Heart right ventricle (tissue), 16 donors: Measurements from ENCODE around the gene RPS6KA4. TPM values are rescaled to one million over a fixed set of nuclear protein-coding genes. Genes with fewer than 3 reads are reported as not detected.

Experiments
- ATAC-seq, 8 donors: fragments of 200-7000 bp; cut with Tn5 transposase; one replicate each; pipeline ENCODE4 v1.9.1; 2020; ENCODE audit warnings: mild to moderate bottlenecking in 8 of 8, moderate library complexity in 8 of 8, moderate number of reproducible peaks in 1 of 8
- DNase-seq, 2 donors: peaks; one replicate each; pipeline ENCODE4 v3.0.0-alpha.2; 2020
- H3K27ac ChIP-seq, 10 donors: fragments of 200-600 bp; sonication (generic) in 2 of 10; one replicate each; pipeline versions ENCODE4 v1.5.0 to v1.8.0; 2020 to 2022; ENCODE audit warnings: mild to moderate bottlenecking in 3 of 10
- H3K27me3 ChIP-seq, 7 donors: fragments of 200-600 bp; one replicate each; pipeline ENCODE4 v1.8.0; 2021 to 2022; ENCODE audit warnings: mild to moderate bottlenecking in 2 of 7
- H3K36me3 ChIP-seq, 9 donors: fragments of 200-600 bp; sonication (generic) in 1 of 9; one replicate each; pipeline versions ENCODE4 v1.5.0 to v1.8.0; 2020 to 2022; ENCODE audit warnings: mild to moderate bottlenecking in 2 of 9
- H3K4me1 ChIP-seq, 9 donors: fragments of 200-600 bp; sonication (generic) in 1 of 9; one replicate each; pipeline versions ENCODE4 v1.5.0 to v1.8.0; 2020 to 2022; ENCODE audit warnings: mild to moderate bottlenecking in 4 of 9
- H3K4me3 ChIP-seq, 10 donors: fragments of 200-600 bp; sonication (generic) in 2 of 10; one replicate each; pipeline versions ENCODE4 v1.5.0 to v1.8.0; 2020 to 2022; ENCODE audit warnings: mild to moderate bottlenecking in 7 of 10, moderate library complexity in 2 of 10
- H3K9me3 ChIP-seq, 11 donors: fragments of 200-600 bp in 10 of 11; sonication (generic) in 2 of 11; one replicate each; pipeline versions ENCODE4 v1.5.0 to v1.8.0; 2013 to 2022; ENCODE audit warnings: mild to moderate bottlenecking in 2 of 11, control low read depth in 1 of 11, moderate library complexity in 1 of 11
- CTCF ChIP-seq, 9 donors: fragments of 200-600 bp; sonication (generic) in 2 of 9; IDR thresholded peaks; one replicate each; pipeline versions ENCODE4 v1.5.0 to v1.8.0; 2021 to 2022; ENCODE audit warnings: antibody characterized with exemption in 9 of 9, mild to moderate bottlenecking in 5 of 9, moderate library complexity in 1 of 9
- WGBS, 2 donors: extraction: QIAGEN DNeasy Blood & Tissue Kit; methylation state at CpG; one replicate each; pipeline ENCODE4 v1.1.7; 2013; ENCODE audit warnings: inconsistent platforms in 1 of 2; 5-methylcytosine and 5-hydroxymethylcytosine counted together
- intact Hi-C, 10 donors: fragments of 100-400 bp; cut with DNase I; formaldehyde crosslinking; loops; one replicate each; pipeline versions ENCODE4 v1.11.1 to v1.14.2; 2022
- polyA plus RNA-seq, 2 donors: library from polyadenylated mRNA; stranded (reverse); fragments of 200-250 nt; gene quantifications; one replicate each; pipeline ENCODE4 v1.2.3, GENCODE V29; 2013
- total RNA-seq, 10 donors: library from RNA; stranded (reverse); fragmentation: NEBNext Ultra II Directional in 3 of 10; extraction: Animal tissue kit (Norgen Biotek cat#: 25700) in 3 of 10; gene quantifications; one replicate each; pipeline versions ENCODE4 v1.2.1 to v1.2.4, GENCODE V29; 2021 to 2023
- donor health status: Arrhythmogenic right ventricular cardiomyopathy.
- donor health status: ischemic (EF 13 %, LVEDD 7.1; RV severe dilation, severe dysfunction).
- donor health status: healthy with polysubstance abuse.
- donor health status: DM: no; HTN: yes; CAD: no.
- donor health status: DM: no; HTN: no; CAD: no.
- donor health status: ischemic (EF 25% LVEDD 6.9; RV normal size, moderate dysfunction).
- donor health status: ischemic (EF 25% LVEDD 5.7; RV mildly dilated, moderate dysfunction).
- donor health status: healthy.
- donor health status: DM: yes; HTN: yes; CAD: no.
- donor health status: Ischemic cardiomyopathy.
- donor health status: ischemic (EF 35%, LVEDD 5.7; RV mildly dilated, moderate dysfunction).
- donor health status: nonischemic (EF 11% LVEDD 7.7; RV severe dilation, severe dysfunction).
- donor health status: DM: yes; HTN: yes; CAD: no.
- donor health status: PGD.
- donor health status: ischemic (EF 29% LVEDD 5.4; RV normal size, mild dysfunction).
- donor health status: nonischemic (EF 23%, LVEDD 6.1; RV moderate dilation, normal function).

The RPS6KA4 gene
- total and polyA plus RNA-seq, 12 donors = 10.7 to 21.9 (median 13.3) TPM

- Histone ChIP-seq H3K9me3 (no peaks in the 10 kb centered on the region), H3K36me3 (peaks cover 0 to 22% (median 0%) of the 10 kb centered on the region in 9 donors), H3K27ac (no peak overlapping the region), H3K4me3 (peak overlapping the region in 8 of 10 donors; percentile 19 to 55 (median 48)), H3K4me1 (peaks cover 5 to 31% (median 11%) of the 10 kb centered on the region in 9 donors), H3K27me3 (peaks cover 0 to 2% (median 0%) of the 10 kb centered on the region in 7 donors)
- DNase-seq (no peak), ATAC-seq (peak in 5 of 8 donors; percentile 1 to 10 (median 9))
- no peak for TF ChIP-seq CTCF (IDR thresholded peaks at IDR 0.05)
- intact Hi-C loops = no loop called here
- 51 to 63% methylated on average over 28 to 29 of the region's 29 CpGs for WGBS, 2 donors
These were observed 15.9 kb upstream of the RPS6KA4 start for GRCh38 chr11:64342869-64343745.

- intact Hi-C loops = no loop called here
- 84% methylated on average over 18 of the region's 18 CpGs for WGBS, 2 donors
- no peak for DNase-seq
These were observed 15.0 kb upstream of the RPS6KA4 start for GRCh38 chr11:64343767-64344559.

GRCh38 chr11:64344787-64345186 is 14.2 kb upstream of the RPS6KA4 start:
- Histone ChIP-seq H3K9me3 (no peaks in the 10 kb centered on the region), H3K4me1 (peaks cover 5 to 30% (median 11%) of the 10 kb centered on the region in 9 donors), H3K4me3 (no peak overlapping the region), H3K27ac (no peak overlapping the region), H3K36me3 (peaks cover 0 to 25% (median 0%) of the 10 kb centered on the region in 9 donors), H3K27me3 (peaks cover 0 to 2% (median 0%) of the 10 kb centered on the region in 7 donors)
- ATAC-seq = no peak
- DNase-seq = no peak
- intact Hi-C loops = no loop called here
- no peak for TF ChIP-seq CTCF (IDR thresholded peaks at IDR 0.05)
- 94 to 95% methylated on average over 25 to 28 of the region's 28 CpGs for WGBS, 2 donors

More at GRCh38 chr11:64343767-64344559, 15.0 kb upstream of the RPS6KA4 start:
- Histone ChIP-seq H3K4me1 (peaks cover 5 to 31% (median 11%) of the 10 kb centered on the region in 9 donors), H3K4me3 (no peak overlapping the region), H3K36me3 (peaks cover 0 to 22% (median 0%) of the 10 kb centered on the region in 9 donors), H3K27me3 (peaks cover 0 to 2% (median 0%) of the 10 kb centered on the region in 7 donors), H3K9me3 (no peaks in the 10 kb centered on the region), H3K27ac (no peak overlapping the region)
- TF ChIP-seq CTCF (IDR thresholded peaks at IDR 0.05) = peak in 7 of 9 donors; percentile 29 to 44 (median 34)
- ATAC-seq = peak in 4 of 8 donors; percentile 8 to 25 (median 17)

GRCh38 chr11:64347193-64347867 is 11.6 kb upstream of the RPS6KA4 start:
- H3K27ac ChIP-seq = no peak overlapping the region
- intact Hi-C loops = no loop called here
- DNase-seq = no peak
- H3K9me3 ChIP-seq = no peaks in the 10 kb centered on the region
- H3K27me3 ChIP-seq = no peaks in the 10 kb centered on the region
- peaks cover 0 to 29% (median 0%) of the 10 kb centered on the region in 9 donors for H3K36me3 ChIP-seq
- TF ChIP-seq CTCF (IDR thresholded peaks at IDR 0.05) = no peak
- 87 to 90% methylated on average over 12 of the region's 12 CpGs for WGBS, 2 donors
- no peak overlapping the region for H3K4me3 ChIP-seq
- no peak for ATAC-seq
- peaks cover 0 to 20% (median 4%) of the 10 kb centered on the region in 9 donors for H3K4me1 ChIP-seq
